ENCODE results near the gene GATAD2B. TPM values are rescaled to one million over a fixed set of nuclear protein-coding genes. Genes with fewer than 3 reads are reported as not detected.

GATAD2B gene
- polyA plus RNA-seq, 1 donor from 2014 or later = 12.8 TPM

- H3K9me2 ChIP-seq (ENCODE audit: insufficient read depth, low read length) = no peaks in the 10 kb centered on the region
- peak overlapping the region; percentile 93 for H3K9ac ChIP-seq (ENCODE audit: low read length)
- H3K27me3 ChIP-seq (ENCODE audit: insufficient read depth, low read depth, low read length) = no peaks in the 10 kb centered on the region
- H3K79me2 ChIP-seq (replicated peaks; ENCODE audit: insufficient read depth, low read length) = peaks cover 49% of the 10 kb centered on the region
- peak overlapping the region; percentile 83 for H3K4me3 ChIP-seq (ENCODE audit: low read length)
- peak overlapping the region; percentile 31 for H2AFZ ChIP-seq (ENCODE audit: low read depth, low read length)
- no peaks in the 10 kb centered on the region for H3K36me3 ChIP-seq (ENCODE audit: insufficient read depth, low read length)
- TF ChIP-seq EP300 (conservative IDR thresholded peaks at IDR 0.05; ENCODE audit: poor library complexity, severe bottlenecking) (no peak), EZH2 (IDR thresholded peaks at IDR 0.05; ENCODE audit: borderline replicate concordance, insufficient read depth, low read length, poor library complexity, severe bottlenecking) (no peak), RAD21 (conservative IDR thresholded peaks at IDR 0.05) (no peak), REST (IDR thresholded peaks at IDR 0.05; ENCODE audit: borderline replicate concordance) (peak; percentile 3), SMC3 (conservative IDR thresholded peaks at IDR 0.05; ENCODE audit: poor library complexity) (no peak), CTCF (IDR thresholded peaks at IDR 0.05; ENCODE audit: poor library complexity, severe bottlenecking) (no peak), MXI1 (conservative IDR thresholded peaks at IDR 0.05; ENCODE audit: poor library complexity, severe bottlenecking) (peak; percentile 1), TAF1 (IDR thresholded peaks at IDR 0.05; ENCODE audit: low read depth) (peak; percentile 15), POLR2AphosphoS5 (IDR thresholded peaks at IDR 0.05) (peak; percentile 84)
- H4K20me1 ChIP-seq (ENCODE audit: insufficient read depth) = peaks cover 20% of the 10 kb centered on the region
- H3K4me2 ChIP-seq (ENCODE audit: low read length) = peak overlapping the region; percentile 92
- no peaks in the 10 kb centered on the region for H3K9me3 ChIP-seq (ENCODE audit: low read length)
- H3K27ac ChIP-seq (ENCODE audit: low read length) = peak overlapping the region; percentile 93
- peaks cover 4% of the 10 kb centered on the region for H3F3A ChIP-seq (ENCODE audit: insufficient read depth, low read length, poor library complexity, severe bottlenecking)
Measured at GRCh38 chr1:153922076-153922971, 448 bp downstream of the GATAD2B start.

GRCh38 chr1:153921803-153922075 is 1.0 kb downstream of the GATAD2B start:
- Histone ChIP-seq H3K27ac (ENCODE audit: low read length) (peak overlapping the region; percentile 93), H3K9me3 (ENCODE audit: low read length) (no peaks in the 10 kb centered on the region), H3K27me3 (ENCODE audit: insufficient read depth, low read depth, low read length) (no peaks in the 10 kb centered on the region), H3K4me2 (ENCODE audit: low read length) (peak overlapping the region; percentile 92), H4K20me1 (ENCODE audit: insufficient read depth) (peaks cover 20% of the 10 kb centered on the region), H3K79me2 (replicated peaks; ENCODE audit: insufficient read depth, low read length) (peaks cover 54% of the 10 kb centered on the region), H2AFZ (ENCODE audit: low read depth, low read length) (no peak overlapping the region), H3K9ac (ENCODE audit: low read length) (peak overlapping the region; percentile 93), H3F3A (ENCODE audit: insufficient read depth, low read length, poor library complexity, severe bottlenecking) (peaks cover 4% of the 10 kb centered on the region), H3K9me2 (ENCODE audit: insufficient read depth, low read length) (no peaks in the 10 kb centered on the region), H3K36me3 (ENCODE audit: insufficient read depth, low read length) (no peaks in the 10 kb centered on the region), H3K4me3 (ENCODE audit: low read length) (peak overlapping the region; percentile 83)
- TF ChIP-seq EP300 (conservative IDR thresholded peaks at IDR 0.05; ENCODE audit: poor library complexity, severe bottlenecking) = no peak
- peak; percentile 18 for TF ChIP-seq REST (IDR thresholded peaks at IDR 0.05; ENCODE audit: borderline replicate concordance)
- peak; percentile 41 for TF ChIP-seq SMC3 (conservative IDR thresholded peaks at IDR 0.05; ENCODE audit: poor library complexity)
